Neural cell (in vitro differentiated cells): ENCODE results near the gene MUC2. TPM values are rescaled to one million over a fixed set of nuclear protein-coding genes. Genes with fewer than 3 reads are reported as not detected.

Source experiments
- H2AFZ ChIP-seq: fragments of 200-600, 300-800 bp; sonication (generic), shearing (Covaris generic); 2 replicates; pipeline ENCODE4 v1.6.0; 2014; ENCODE audit warnings: low read depth, mild to moderate bottlenecking, antibody characterized with exemption, low read length, moderate library complexity
- H3F3A ChIP-seq: fragments of 200-600 bp; shearing (Covaris generic); 2 replicates; pipeline ENCODE4 v1.6.1; 2016; ENCODE audit warnings: mild to moderate bottlenecking, moderate library complexity, mixed read lengths, antibody characterized with exemption, low read length; ENCODE audit not compliant: insufficient read depth, poor library complexity, severe bottlenecking
- H3K27ac ChIP-seq: fragments of 200-600, 300-800 bp; sonication (generic), shearing (Covaris generic); 2 replicates; pipeline ENCODE4 v1.5.1; 2014; ENCODE audit warnings: mild to moderate bottlenecking, low read length, moderate library complexity
- H3K27me3 ChIP-seq: fragments of 300-800, 200-600 bp; sonication (generic), shearing (Covaris generic); 2 replicates; pipeline ENCODE4 v1.6.0; 2014; ENCODE audit warnings: mild to moderate bottlenecking, low read depth, low read length, moderate library complexity; ENCODE audit not compliant: insufficient read depth
- H3K36me3 ChIP-seq: fragments of 300-800, 200-600 bp; sonication (generic), shearing (Covaris generic); 2 replicates; pipeline ENCODE4 v1.5.1; 2014; ENCODE audit warnings: mild to moderate bottlenecking, antibody characterized with exemption, low read length, moderate library complexity; ENCODE audit not compliant: insufficient read depth
- H3K4me2 ChIP-seq: fragments of 300-800, 200-600 bp; sonication (generic), shearing (Covaris generic); 2 replicates; pipeline ENCODE4 v1.6.0; 2014; ENCODE audit warnings: mild to moderate bottlenecking, low read length
- H3K4me3 ChIP-seq: fragments of 300-800, 200-600 bp; sonication (generic), shearing (Covaris generic); 2 replicates; pipeline ENCODE4 v1.5.1; 2014; ENCODE audit warnings: mild to moderate bottlenecking, low read length, moderate library complexity
- H3K79me2 ChIP-seq: fragments of 200-600 bp; shearing (Covaris generic); replicated peaks from 2 replicates; pipeline ENCODE4 v1.6.0; 2014; ENCODE audit warnings: mild to moderate bottlenecking, low read length, moderate library complexity; ENCODE audit not compliant: insufficient read depth
- H3K9ac ChIP-seq: fragments of 300-800, 200-600 bp; sonication (generic), shearing (Covaris generic); 2 replicates; pipeline ENCODE4 v1.6.1; 2016; ENCODE audit warnings: mild to moderate bottlenecking, low read length, mixed read lengths
- H3K9me2 ChIP-seq: fragments of 200-600 bp; shearing (Covaris generic); 2 replicates; pipeline ENCODE4 v1.6.1; 2016; ENCODE audit warnings: mild to moderate bottlenecking, low read length, mixed read lengths; ENCODE audit not compliant: insufficient read depth
- H3K9me3 ChIP-seq: fragments of 200-600, 300-800 bp; sonication (generic), shearing (Covaris generic); 2 replicates; pipeline ENCODE4 v1.6.1; 2016; ENCODE audit warnings: mild to moderate bottlenecking, mixed run types, low read length, moderate library complexity, mixed read lengths
- H4K20me1 ChIP-seq: fragments of 200-600 bp; shearing (Covaris generic); 2 replicates; pipeline ENCODE4 v1.6.1; 2016; ENCODE audit warnings: mild to moderate bottlenecking, mixed run types; ENCODE audit not compliant: insufficient read depth
- EP300 ChIP-seq: fragments of 450-650 bp; conservative IDR thresholded peaks from 2 replicates; pipeline ENCODE4 v1.6.1; 2014; ENCODE audit warnings: antibody characterized with exemption, mild to moderate bottlenecking, moderate library complexity; ENCODE audit not compliant: poor library complexity, severe bottlenecking
- EZH2 ChIP-seq: fragments of 200-600, 300-800 bp; shearing (Covaris generic), sonication (generic); IDR thresholded peaks from 2 replicates; pipeline ENCODE4 v1.6.1; 2014; ENCODE audit warnings: antibody characterized with exemption, low read length, borderline replicate concordance, mild to moderate bottlenecking; ENCODE audit not compliant: insufficient read depth, poor library complexity, severe bottlenecking
- MXI1 ChIP-seq: fragments of 450-650 bp; conservative IDR thresholded peaks from 2 replicates; pipeline ENCODE4 v1.6.1; 2014; ENCODE audit warnings: antibody characterized with exemption, mild to moderate bottlenecking; ENCODE audit not compliant: poor library complexity, severe bottlenecking
- POLR2AphosphoS5 ChIP-seq: IDR thresholded peaks from 2 replicates; pipeline ENCODE4 v1.6.1; 2012
- RAD21 ChIP-seq: fragments of 450-650 bp; conservative IDR thresholded peaks from 2 replicates; pipeline ENCODE4 v1.6.1; 2014; ENCODE audit warnings: antibody characterized with exemption, mild to moderate bottlenecking, moderate library complexity
- SMC3 ChIP-seq: fragments of 450-650 bp; conservative IDR thresholded peaks from 2 replicates; pipeline ENCODE4 v1.6.1; 2014; ENCODE audit warnings: antibody characterized with exemption, mild to moderate bottlenecking, moderate library complexity; ENCODE audit not compliant: poor library complexity
- TAF1 ChIP-seq: IDR thresholded peaks from 2 replicates; pipeline ENCODE4 v1.6.1; 2012; ENCODE audit warnings: low read depth
- polyA plus RNA-seq: library from polyadenylated mRNA; depleted of rRNA; stranded (reverse); fragments of >200 nt; gene quantifications from 2 replicates; pipeline ENCODE4 v1.2.3, GENCODE V29; 2014
- TF ChIP-seq, protein P1 (sequence below): IDR thresholded peaks from 2 replicates; pipeline ENCODE4 v1.6.1; 2012; ENCODE audit warnings: borderline replicate concordance
- TF ChIP-seq, protein P2 (sequence below): fragments of 450-650 bp; IDR thresholded peaks from 2 replicates; pipeline ENCODE4 v1.5.1; 2014; ENCODE audit warnings: antibody characterized with exemption, mild to moderate bottlenecking, moderate library complexity; ENCODE audit not compliant: poor library complexity, severe bottlenecking

Gene MUC2
- polyA plus RNA-seq, 1 donor from 2014 or later: not detected

DNA sequence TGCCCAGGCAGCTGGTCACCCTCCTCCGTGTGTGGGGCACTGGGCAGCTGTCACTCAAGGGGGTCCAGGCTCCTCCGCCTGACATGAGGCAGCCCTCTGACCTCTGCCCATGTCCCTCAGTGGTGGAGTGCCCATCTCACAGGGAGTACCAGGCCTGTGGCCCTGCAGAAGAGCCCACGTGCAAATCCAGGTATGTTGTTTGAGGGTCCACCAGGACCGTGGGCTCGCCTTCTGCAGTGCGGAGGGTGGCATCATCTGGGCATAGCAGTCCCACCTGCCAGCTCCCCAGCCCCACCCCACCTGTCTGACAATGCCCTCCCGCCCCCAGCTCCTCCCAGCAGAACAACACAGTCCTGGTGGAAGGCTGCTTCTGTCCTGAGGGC, 30.5 kb downstream of the MUC2 start:
- no peaks in the 10 kb centered on the region for H3K36me3 ChIP-seq
- H3K9me3 ChIP-seq: no peaks in the 10 kb centered on the region
- H3K9ac ChIP-seq: no peak overlapping the region
- no peak overlapping the region for H3K27ac ChIP-seq
- H4K20me1 ChIP-seq: no peaks in the 10 kb centered on the region
- TF ChIP-seq EZH2: no peak
- no peak for TF ChIP-seq TAF1
- no peak for TF ChIP-seq POLR2AphosphoS5
- no peak for TF ChIP-seq MXI1
- no peak for TF ChIP-seq RAD21
- TF ChIP-seq EP300: no peak
- no peak for TF ChIP-seq SMC3
- H3F3A ChIP-seq: no peaks in the 10 kb centered on the region
- H2AFZ ChIP-seq: no peak overlapping the region
- no peaks in the 10 kb centered on the region for H3K9me2 ChIP-seq
- no peak overlapping the region for H3K4me2 ChIP-seq
- H3K79me2 ChIP-seq: no peaks in the 10 kb centered on the region
- H3K4me3 ChIP-seq: no peak overlapping the region
- no peaks in the 10 kb centered on the region for H3K27me3 ChIP-seq

- H3K9me3 ChIP-seq: no peaks in the 10 kb centered on the region
- no peak overlapping the region for H3K4me3 ChIP-seq
- H3K79me2 ChIP-seq: no peaks in the 10 kb centered on the region
These were observed 31.7 kb downstream of the MUC2 start for GRCh38 chr11:1106387-1106786.

More at GRCh38 chr11:1106387-1106786, 31.7 kb downstream of the MUC2 start:
- Histone ChIP-seq H3K9me2 (no peaks in the 10 kb centered on the region), H3K9ac (no peak overlapping the region), H3K27ac (no peak overlapping the region), H3K4me2 (no peak overlapping the region), H2AFZ (no peak overlapping the region), H3K36me3 (no peaks in the 10 kb centered on the region), H4K20me1 (no peaks in the 10 kb centered on the region), H3K27me3 (no peaks in the 10 kb centered on the region), H3F3A (no peaks in the 10 kb centered on the region)
- TF ChIP-seq POLR2AphosphoS5 (no peak), SMC3 (no peak), TAF1 (no peak), MXI1 (no peak), RAD21 (no peak), EZH2 (no peak), EP300 (no peak)
- TF ChIP-seq, protein P1, sequence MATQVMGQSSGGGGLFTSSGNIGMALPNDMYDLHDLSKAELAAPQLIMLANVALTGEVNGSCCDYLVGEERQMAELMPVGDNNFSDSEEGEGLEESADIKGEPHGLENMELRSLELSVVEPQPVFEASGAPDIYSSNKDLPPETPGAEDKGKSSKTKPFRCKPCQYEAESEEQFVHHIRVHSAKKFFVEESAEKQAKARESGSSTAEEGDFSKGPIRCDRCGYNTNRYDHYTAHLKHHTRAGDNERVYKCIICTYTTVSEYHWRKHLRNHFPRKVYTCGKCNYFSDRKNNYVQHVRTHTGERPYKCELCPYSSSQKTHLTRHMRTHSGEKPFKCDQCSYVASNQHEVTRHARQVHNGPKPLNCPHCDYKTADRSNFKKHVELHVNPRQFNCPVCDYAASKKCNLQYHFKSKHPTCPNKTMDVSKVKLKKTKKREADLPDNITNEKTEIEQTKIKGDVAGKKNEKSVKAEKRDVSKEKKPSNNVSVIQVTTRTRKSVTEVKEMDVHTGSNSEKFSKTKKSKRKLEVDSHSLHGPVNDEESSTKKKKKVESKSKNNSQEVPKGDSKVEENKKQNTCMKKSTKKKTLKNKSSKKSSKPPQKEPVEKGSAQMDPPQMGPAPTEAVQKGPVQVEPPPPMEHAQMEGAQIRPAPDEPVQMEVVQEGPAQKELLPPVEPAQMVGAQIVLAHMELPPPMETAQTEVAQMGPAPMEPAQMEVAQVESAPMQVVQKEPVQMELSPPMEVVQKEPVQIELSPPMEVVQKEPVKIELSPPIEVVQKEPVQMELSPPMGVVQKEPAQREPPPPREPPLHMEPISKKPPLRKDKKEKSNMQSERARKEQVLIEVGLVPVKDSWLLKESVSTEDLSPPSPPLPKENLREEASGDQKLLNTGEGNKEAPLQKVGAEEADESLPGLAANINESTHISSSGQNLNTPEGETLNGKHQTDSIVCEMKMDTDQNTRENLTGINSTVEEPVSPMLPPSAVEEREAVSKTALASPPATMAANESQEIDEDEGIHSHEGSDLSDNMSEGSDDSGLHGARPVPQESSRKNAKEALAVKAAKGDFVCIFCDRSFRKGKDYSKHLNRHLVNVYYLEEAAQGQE: no peak
- TF ChIP-seq, protein P2, sequence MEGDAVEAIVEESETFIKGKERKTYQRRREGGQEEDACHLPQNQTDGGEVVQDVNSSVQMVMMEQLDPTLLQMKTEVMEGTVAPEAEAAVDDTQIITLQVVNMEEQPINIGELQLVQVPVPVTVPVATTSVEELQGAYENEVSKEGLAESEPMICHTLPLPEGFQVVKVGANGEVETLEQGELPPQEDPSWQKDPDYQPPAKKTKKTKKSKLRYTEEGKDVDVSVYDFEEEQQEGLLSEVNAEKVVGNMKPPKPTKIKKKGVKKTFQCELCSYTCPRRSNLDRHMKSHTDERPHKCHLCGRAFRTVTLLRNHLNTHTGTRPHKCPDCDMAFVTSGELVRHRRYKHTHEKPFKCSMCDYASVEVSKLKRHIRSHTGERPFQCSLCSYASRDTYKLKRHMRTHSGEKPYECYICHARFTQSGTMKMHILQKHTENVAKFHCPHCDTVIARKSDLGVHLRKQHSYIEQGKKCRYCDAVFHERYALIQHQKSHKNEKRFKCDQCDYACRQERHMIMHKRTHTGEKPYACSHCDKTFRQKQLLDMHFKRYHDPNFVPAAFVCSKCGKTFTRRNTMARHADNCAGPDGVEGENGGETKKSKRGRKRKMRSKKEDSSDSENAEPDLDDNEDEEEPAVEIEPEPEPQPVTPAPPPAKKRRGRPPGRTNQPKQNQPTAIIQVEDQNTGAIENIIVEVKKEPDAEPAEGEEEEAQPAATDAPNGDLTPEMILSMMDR: no peak
